Small intestine (tissue), 7 donors: Measurements from ENCODE around the gene CLMN. TPM values are rescaled to one million over a fixed set of nuclear protein-coding genes. Genes with fewer than 3 reads are reported as not detected.

ENCODE experiments used
- DNase-seq, 2 donors: peaks; one replicate each; pipeline versions ENCODE4 v3.0.0 to v3.0.0-alpha.2; 2013
- FAIRE-seq: peaks from 2 replicates; lab custom pipeline; 2012; peaks lifted over from hg19 to GRCh38; lab: Jason Lieb, UNC
- H3K27ac ChIP-seq, 3 donors: one replicate each; pipeline ENCODE4 v1.5.1; 2013; ENCODE audit warnings: low read length in 2 of 3, mild to moderate bottlenecking in 2 of 3, control low read depth in 1 of 3, inconsistent platforms in 1 of 3, low read depth in 1 of 3, moderate library complexity in 1 of 3
- H3K27me3 ChIP-seq, 3 donors: one replicate each; pipeline ENCODE4 v1.6.1; 2013; ENCODE audit warnings: low read length in 3 of 3, inconsistent platforms in 1 of 3; ENCODE audit not compliant: control insufficient read depth in 3 of 3, insufficient read depth in 3 of 3
- H3K36me3 ChIP-seq, 3 donors: one replicate each; pipeline ENCODE4 v1.6.1; 2013; ENCODE audit warnings: low read length in 3 of 3, inconsistent platforms in 1 of 3, low read depth in 1 of 3, mild to moderate bottlenecking in 1 of 3, moderate library complexity in 1 of 3; ENCODE audit not compliant: control insufficient read depth in 3 of 3, insufficient read depth in 2 of 3
- H3K4me1 ChIP-seq, 3 donors: one replicate each; pipeline ENCODE4 v1.6.1; 2013; ENCODE audit warnings: low read length in 2 of 3, inconsistent platforms in 1 of 3, low read depth in 1 of 3, mild to moderate bottlenecking in 1 of 3, moderate library complexity in 1 of 3; ENCODE audit not compliant: control insufficient read depth in 3 of 3, insufficient read depth in 2 of 3
- H3K4me3 ChIP-seq, 3 donors: one replicate each; pipeline ENCODE4 v1.5.1; 2013; ENCODE audit warnings: low read length in 3 of 3, control low read depth in 1 of 3, inconsistent platforms in 1 of 3, low read depth in 1 of 3, mild to moderate bottlenecking in 1 of 3, moderate library complexity in 1 of 3
- H3K9me3 ChIP-seq, 2 donors: one replicate each; pipeline ENCODE4 v1.6.1; 2013; ENCODE audit warnings: low read depth in 1 of 2, low read length in 1 of 2; ENCODE audit not compliant: control insufficient read depth in 2 of 2, insufficient read depth in 1 of 2
- WGBS, 3 donors: extraction: QIAGEN DNeasy Blood & Tissue Kit; methylation state at CpG; one replicate each; pipeline ENCODE4 v1.1.7; 2013; 5-methylcytosine and 5-hydroxymethylcytosine counted together
- polyA plus RNA-seq, 4 donors: library from polyadenylated mRNA; stranded (reverse) in 3 of 4; unstranded in 1 of 4; fragments of 200-250 nt in 3 of 4; fragments of 120-200 nt in 1 of 4; gene quantifications; one replicate each; pipeline versions ENCODE4 v1.2.1 to v1.2.3, GENCODE V29; 2013
- donor health status: healthy with polysubstance abuse.
- donor health status: control.
- donor health status: control.
- donor health status: Bipolar disorder and iron deficiency.
- donor health status: healthy.

Gene CLMN
- polyA plus RNA-seq, 4 donors: 2.9 to 25.0 (median 5.7) TPM

GRCh38 chr14:95267306-95267705 is 52.4 kb downstream of the CLMN start:
- Histone ChIP-seq H3K9me3 (no peaks in the 10 kb centered on the region), H3K27me3 (no peaks in the 10 kb centered on the region), H3K4me3 (no peak overlapping the region), H3K36me3 (peaks cover 0 to 8% (median 0%) of the 10 kb centered on the region in 3 donors), H3K4me1 (peaks cover 2 to 19% (median 3%) of the 10 kb centered on the region in 3 donors), H3K27ac (no peak overlapping the region)
- 56 to 80% (median 58%) methylated on average over 4 of the region's 4 CpGs for WGBS, 3 donors
- no peak for FAIRE-seq
- no peak for DNase-seq

- H3K27ac ChIP-seq: peak overlapping the region; percentile 81 to 99 (median 89)
- no peak for FAIRE-seq
- WGBS, 3 donors: 9 to 37% (median 17%) methylated on average over 12 of the region's 12 CpGs
- H3K4me3 ChIP-seq: no peak overlapping the region
- H3K9me3 ChIP-seq: no peaks in the 10 kb centered on the region
- DNase-seq: peak; percentile 95 to 98
- peaks cover 0 to 8% (median 0%) of the 10 kb centered on the region in 3 donors for H3K36me3 ChIP-seq
- H3K27me3 ChIP-seq: no peaks in the 10 kb centered on the region
- peaks cover 2 to 16% (median 3%) of the 10 kb centered on the region in 3 donors for H3K4me1 ChIP-seq
Observed at GRCh38 chr14:95265106-95266094, 54.3 kb downstream of the CLMN start.

- Histone ChIP-seq H3K27me3 (no peaks in the 10 kb centered on the region), H3K4me1 (peaks cover 2 to 16% (median 3%) of the 10 kb centered on the region in 3 donors), H3K4me3 (no peak overlapping the region), H3K9me3 (no peaks in the 10 kb centered on the region), H3K36me3 (peaks cover 0 to 8% (median 0%) of the 10 kb centered on the region in 3 donors), H3K27ac (peak overlapping the region; percentile 71 to 99 (median 89))
- no peak for FAIRE-seq
- no peak for DNase-seq
- WGBS, 3 donors: 73 to 79% (median 76%) methylated on average over 10 of the region's 10 CpGs
Observed at GRCh38 chr14:95264271-95264973, 55.3 kb downstream of the CLMN start.

GRCh38 chr14:95263527-95264231 is 56.0 kb downstream of the CLMN start:
- Histone ChIP-seq H3K4me1 (peaks cover 2 to 16% (median 3%) of the 10 kb centered on the region in 3 donors), H3K4me3 (no peak overlapping the region), H3K27me3 (no peaks in the 10 kb centered on the region), H3K27ac (peak overlapping the region in 1 of 3 donors; percentile 89), H3K9me3 (no peaks in the 10 kb centered on the region), H3K36me3 (peaks cover 0 to 11% (median 0%) of the 10 kb centered on the region in 3 donors)
- DNase-seq (no peak), FAIRE-seq (no peak)
- WGBS, 3 donors: 91 to 97% (median 93%) methylated on average over 7 of the region's 7 CpGs

- FAIRE-seq: no peak
- peaks cover 2 to 16% (median 3%) of the 10 kb centered on the region in 3 donors for H3K4me1 ChIP-seq
- no peaks in the 10 kb centered on the region for H3K9me3 ChIP-seq
- 79 to 82% (median 81%) methylated on average over 3 of the region's 3 CpGs for WGBS, 3 donors
- no peak overlapping the region for H3K4me3 ChIP-seq
- no peaks in the 10 kb centered on the region for H3K27me3 ChIP-seq
- H3K27ac ChIP-seq: no peak overlapping the region
- no peak for DNase-seq
- H3K36me3 ChIP-seq: peaks cover 0 to 11% (median 0%) of the 10 kb centered on the region in 3 donors
Observed at GRCh38 chr14:95262511-95262891, 57.2 kb downstream of the CLMN start.

- Histone ChIP-seq H3K4me3 (no peak overlapping the region), H3K4me1 (peaks cover 2 to 16% (median 3%) of the 10 kb centered on the region in 3 donors), H3K27me3 (no peaks in the 10 kb centered on the region), H3K27ac (no peak overlapping the region), H3K9me3 (no peaks in the 10 kb centered on the region), H3K36me3 (peaks cover 0 to 11% (median 0%) of the 10 kb centered on the region in 3 donors)
- FAIRE-seq (no peak), DNase-seq (no peak)
- WGBS, 3 donors: 82 to 84% (median 84%) methylated on average over 16 of the region's 16 CpGs
Observed at GRCh38 chr14:95261616-95262510, 57.8 kb downstream of the CLMN start.

- no peak overlapping the region for H3K4me3 ChIP-seq
- no peaks in the 10 kb centered on the region for H3K9me3 ChIP-seq
- H3K36me3 ChIP-seq: peaks cover 0 to 11% (median 0%) of the 10 kb centered on the region in 3 donors
- no peak for FAIRE-seq
- no peaks in the 10 kb centered on the region for H3K27me3 ChIP-seq
- WGBS, 3 donors: 82 to 88% (median 83%) methylated on average over 19 of the region's 19 CpGs
- DNase-seq: no peak
- H3K27ac ChIP-seq: no peak overlapping the region
- H3K4me1 ChIP-seq: peaks cover under 1 to 23% (median 2%) of the 10 kb centered on the region in 3 donors
Observed at GRCh38 chr14:95260537-95261361, 59.0 kb downstream of the CLMN start.
